HG03460 (cell line): ENCODE data around the gene HOXB2.

Source experiments
- ATAC-seq: cut with Tn5 transposase; IDR thresholded peaks from one replicate; pipeline ENCODE4 v1.9.1; 2021; ENCODE audit not compliant: unreplicated experiment

HOXB2 gene

DNA sequence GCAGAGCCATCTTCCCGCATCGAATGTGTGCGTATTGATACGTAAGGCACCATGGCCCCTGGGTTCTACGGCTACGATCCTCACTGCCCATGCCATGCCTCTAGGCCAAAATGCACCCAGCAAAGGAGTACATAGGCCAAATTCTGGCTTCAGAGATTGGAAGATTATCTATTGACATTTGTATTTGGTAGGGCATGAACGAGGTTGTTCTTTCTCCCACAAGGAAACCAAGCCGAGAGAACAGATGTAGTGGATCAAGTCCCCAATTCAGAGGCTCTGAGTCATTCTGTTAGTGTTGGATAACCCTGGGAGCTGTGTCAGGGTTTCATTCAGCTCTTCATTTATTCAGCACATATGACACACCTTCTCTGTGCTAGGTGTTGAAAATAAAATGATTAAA is 50.6 kb downstream of the HOXB2 start:
- ATAC-seq: no peak
